GM19438 (cell line): ENCODE data around the gene NGDN.
"Not testable (repeated sequence)": the region's sequence is repeated elsewhere in the genome, so short reads cannot be mapped to it uniquely, and the experiment has no call there.

Experiments
- ATAC-seq: cut with Tn5 transposase; IDR thresholded peaks from one replicate; pipeline ENCODE4 v1.9.1; 2021; ENCODE audit warnings: low read depth; ENCODE audit not compliant: unreplicated experiment

Gene NGDN

GRCh38 chr14:23438101-23438971 is 31.2 kb upstream of the NGDN start:
- ATAC-seq: no peak

DNA sequence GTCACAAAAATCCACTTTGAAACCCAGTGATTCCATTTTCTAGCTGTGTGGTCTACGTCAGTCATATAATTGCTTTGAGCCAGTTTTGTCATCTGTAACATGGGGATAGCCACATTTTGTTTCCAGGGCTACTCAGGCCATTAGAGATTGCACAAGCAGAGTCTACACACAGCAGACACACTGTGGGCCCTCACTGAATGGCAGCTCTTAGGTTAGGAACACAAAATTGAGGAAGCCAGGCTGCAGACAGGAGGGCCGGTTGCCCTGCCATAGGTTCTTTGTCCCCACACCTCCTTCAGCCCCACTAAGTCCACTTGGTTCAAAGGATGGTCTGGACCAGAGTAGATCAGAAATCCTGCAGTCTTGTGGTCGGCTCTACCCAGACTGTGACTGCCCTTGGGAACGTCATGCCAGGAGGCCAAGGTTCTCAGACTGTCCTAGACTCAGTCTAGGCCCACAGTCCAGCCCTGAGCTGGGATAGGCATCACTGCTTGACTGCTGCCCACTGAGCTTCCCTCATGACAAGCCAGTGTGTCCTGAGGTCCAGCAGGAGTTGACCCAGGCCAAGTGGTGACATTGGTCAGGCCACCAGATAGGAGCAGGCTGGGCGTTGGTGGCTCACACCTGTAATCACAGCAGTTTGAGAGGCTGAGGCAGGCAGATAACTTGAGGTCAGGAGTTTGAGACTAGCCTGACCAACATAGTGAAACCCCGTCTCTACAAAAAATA is 30.2 kb upstream of the NGDN start:
- ATAC-seq: no peak

DNA sequence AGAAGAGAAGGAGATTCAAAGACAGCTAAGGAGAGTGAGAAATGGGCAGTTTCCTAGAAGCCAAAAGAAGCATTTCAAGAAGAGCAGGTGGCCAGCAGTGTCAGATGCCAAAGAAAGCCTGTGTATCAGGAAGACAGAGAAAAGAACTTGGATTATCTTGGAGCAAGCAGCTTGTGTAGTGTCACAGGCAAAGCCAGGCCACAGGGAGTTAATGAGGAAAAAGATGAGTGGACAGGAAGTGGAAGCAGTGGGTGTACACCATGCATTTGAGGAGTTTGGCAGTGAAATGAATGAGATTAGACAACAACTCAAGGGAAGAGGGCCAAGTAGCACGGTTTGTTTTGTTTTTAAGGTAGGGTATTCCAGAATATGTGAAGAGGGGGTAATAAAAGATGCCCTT is 28.4 kb upstream of the NGDN start:
- ATAC-seq: no peak

DNA sequence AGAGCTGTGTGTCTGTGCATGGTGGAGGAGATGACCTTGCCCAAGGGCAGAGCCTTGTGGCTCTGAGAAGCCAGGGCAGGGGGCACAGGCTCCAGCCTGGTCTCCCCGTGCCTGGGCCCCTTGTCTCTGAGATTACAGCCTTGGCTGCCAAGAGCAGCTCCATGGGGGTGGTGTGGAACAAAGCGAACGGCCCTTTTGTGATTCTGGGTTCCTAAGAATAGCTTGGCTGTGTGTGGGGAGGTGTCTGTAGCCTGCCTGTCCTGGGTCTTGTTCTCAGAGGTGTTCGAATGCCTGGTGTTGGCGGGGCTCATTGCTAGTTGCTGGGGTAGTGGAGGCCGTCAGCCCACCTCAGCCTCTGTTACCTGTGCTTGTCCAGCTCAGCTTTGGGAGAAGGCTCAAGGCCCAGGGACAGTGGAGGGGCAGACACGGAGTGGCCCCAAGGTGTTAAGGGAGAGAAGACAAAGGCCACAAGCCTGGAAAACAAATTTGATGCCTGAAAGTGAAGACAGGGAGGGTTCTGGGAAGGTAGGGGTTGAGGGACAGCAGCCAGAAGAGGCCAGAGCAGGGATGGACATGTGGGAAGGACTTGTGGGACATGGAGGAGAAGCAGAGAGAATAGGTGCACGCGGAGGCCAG is 26.7 kb upstream of the NGDN start:
- ATAC-seq: no peak

- ATAC-seq: no peak
Observed at GRCh38 chr14:23443411-23443812, 26.1 kb upstream of the NGDN start.

- no peak for ATAC-seq
Observed at GRCh38 chr14:23443881-23444280, 25.6 kb upstream of the NGDN start.

DNA sequence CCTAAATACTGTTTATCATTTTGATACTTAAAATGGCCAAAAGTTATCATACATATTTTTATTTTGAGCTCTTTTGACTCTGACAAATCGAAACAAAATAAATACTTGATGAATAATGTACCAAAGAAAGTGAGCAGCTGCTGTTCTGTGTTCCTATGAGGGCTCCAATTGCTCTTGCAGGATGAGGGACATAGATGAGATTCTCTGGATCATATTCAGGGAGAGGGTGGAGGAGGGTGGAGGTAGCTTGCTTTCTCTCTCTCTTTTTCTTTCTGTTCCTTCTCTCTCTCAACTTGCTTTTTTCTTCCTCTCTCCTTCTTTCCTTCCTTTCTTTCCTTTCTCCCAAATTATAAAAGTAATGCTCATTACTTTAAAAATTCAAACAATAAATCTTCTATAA is 25.2 kb upstream of the NGDN start:
- no peak for ATAC-seq

DNA sequence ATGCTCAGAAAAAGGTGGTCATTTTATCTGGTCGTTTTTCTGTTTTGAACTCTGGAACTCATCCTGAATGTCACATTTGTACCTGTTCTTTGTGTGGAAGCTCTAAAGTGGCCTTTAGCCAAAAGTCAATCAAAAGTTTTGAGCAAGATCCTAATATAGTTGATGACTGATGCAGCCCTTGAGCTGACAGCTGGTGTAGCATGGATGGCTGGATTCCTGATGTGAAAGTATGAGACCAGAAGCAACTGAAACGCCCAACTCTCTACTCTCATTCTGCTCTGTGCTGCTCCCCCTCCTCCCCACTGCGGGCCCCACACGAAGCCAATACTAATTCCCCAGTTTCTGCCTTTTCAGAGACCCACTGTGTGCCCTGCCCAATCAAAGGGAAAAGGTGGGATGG is 23.7 kb upstream of the NGDN start:
- ATAC-seq: no peak

- no peak for ATAC-seq
Observed at GRCh38 chr14:23446291-23446851, 23.1 kb upstream of the NGDN start.

GRCh38 chr14:23447361-23448350 is 21.8 kb upstream of the NGDN start:
- no peak for ATAC-seq

GRCh38 chr14:23449314-23449713 is 20.2 kb upstream of the NGDN start:
- ATAC-seq: no peak

- ATAC-seq: no peak
Observed at GRCh38 chr14:23450379-23450778, 19.1 kb upstream of the NGDN start.

GRCh38 chr14:23452237-23452636 is 17.3 kb upstream of the NGDN start:
- ATAC-seq: no peak

DNA sequence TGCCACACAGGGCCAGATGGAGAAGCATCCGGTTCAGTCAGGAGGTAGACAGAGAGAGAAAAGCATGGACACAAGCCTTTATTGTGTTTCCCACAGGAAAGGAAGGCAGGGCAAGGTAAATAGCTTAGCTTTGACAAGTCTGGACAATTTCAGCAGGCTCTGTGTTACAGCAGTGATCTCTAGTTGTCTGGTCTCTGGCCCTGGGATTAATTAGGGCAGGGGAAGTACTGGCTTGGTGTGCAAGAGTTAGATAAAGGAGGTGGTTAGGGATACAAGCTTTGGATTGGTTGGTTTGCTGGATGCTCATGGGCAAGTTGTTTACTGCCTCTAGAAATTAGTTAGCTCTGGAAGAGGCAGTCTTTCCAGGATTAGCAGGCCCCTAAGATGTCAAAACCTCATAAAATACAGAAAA is 15.1 kb upstream of the NGDN start:
- no peak for ATAC-seq

- ATAC-seq: not testable (repeated sequence)
Observed at GRCh38 chr14:23456883-23457586, 12.5 kb upstream of the NGDN start.

DNA sequence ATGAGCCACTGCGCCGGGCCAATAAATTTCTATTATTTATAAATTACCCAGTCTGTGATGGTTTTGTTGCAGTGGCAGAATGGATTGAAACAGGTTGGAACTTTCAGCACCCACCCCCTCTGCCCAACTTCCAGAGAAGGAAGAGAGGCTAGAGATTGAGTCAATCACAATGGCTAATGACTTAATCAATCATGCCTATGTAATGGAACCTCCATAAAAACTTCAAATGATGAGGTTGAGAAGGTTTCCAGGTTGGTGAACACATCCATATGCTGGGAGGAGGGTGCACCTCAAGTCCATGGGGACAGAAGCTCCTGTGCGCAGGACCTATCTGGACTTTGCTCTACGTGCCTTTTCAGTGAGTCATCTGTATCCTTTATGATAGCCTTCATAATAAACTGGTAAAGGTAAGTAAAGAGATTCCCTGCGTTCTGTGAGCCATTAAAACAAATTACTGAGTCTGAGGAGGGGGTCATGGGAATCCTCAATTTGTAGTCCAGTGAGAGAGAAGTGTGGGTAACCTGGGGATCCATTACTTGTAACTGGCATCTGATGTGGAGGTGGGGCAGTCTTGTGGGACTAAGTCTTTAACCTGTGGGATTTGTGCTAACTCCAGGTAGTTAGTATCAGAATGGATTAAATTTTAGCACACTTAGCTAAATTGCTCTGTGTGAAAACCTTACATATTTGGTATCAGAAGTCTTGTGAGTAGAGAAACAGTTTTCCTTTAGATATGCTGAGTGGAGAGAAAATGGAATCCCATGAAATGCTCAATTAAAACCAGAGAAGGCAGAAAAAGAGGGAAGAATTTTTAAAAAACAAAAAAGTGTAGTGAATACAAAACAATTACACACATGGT is 11.7 kb upstream of the NGDN start:
- ATAC-seq: no peak

GRCh38 chr14:23460960-23461359 is 8.5 kb upstream of the NGDN start:
- ATAC-seq: no peak

DNA sequence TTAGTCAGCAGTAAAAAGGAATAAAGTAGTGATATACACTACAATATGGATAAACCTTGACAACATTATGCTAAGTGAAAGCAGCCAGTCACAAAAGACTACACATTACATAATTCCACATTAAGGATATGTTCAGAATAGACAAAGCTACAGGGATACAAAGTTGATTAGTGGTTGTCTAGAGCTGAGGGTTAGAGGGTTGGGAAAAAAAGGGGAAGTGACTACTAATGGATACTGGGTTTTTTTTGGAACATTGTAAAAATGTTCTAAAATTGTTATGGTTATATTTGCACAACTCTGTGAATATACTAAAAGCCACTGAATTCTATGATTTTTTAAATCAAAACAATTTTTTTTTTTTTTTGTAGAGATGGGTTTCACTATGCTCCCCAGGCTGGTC is 4.8 kb upstream of the NGDN start:
- ATAC-seq: no peak
